G401 (cell line): ENCODE measurements around the gene PRKCA. TPM values are rescaled to one million over a fixed set of nuclear protein-coding genes. Genes with fewer than 3 reads are reported as not detected.

Source experiments
- DNase-seq: peaks from one replicate; pipeline ENCODE4 v3.0.0-alpha.2; 2015; ENCODE audit warnings: low spot score
- in situ Hi-C: cut with HindIII; loops from 2 replicates; pipeline ENCODE4 v1.10.0; 2016; ENCODE audit warnings: low sequenced_read_pairs, mixed read lengths
- total RNA-seq: library from RNA; depleted of rRNA; stranded (reverse); fragments of >200 nt; shearing (Covaris generic); gene quantifications from 2 replicates; pipeline ENCODE4 v1.2.3, GENCODE V29; 2014

The PRKCA gene
- total RNA-seq, 1 experiment from 2014 or later, result 44.7 TPM

DNA sequence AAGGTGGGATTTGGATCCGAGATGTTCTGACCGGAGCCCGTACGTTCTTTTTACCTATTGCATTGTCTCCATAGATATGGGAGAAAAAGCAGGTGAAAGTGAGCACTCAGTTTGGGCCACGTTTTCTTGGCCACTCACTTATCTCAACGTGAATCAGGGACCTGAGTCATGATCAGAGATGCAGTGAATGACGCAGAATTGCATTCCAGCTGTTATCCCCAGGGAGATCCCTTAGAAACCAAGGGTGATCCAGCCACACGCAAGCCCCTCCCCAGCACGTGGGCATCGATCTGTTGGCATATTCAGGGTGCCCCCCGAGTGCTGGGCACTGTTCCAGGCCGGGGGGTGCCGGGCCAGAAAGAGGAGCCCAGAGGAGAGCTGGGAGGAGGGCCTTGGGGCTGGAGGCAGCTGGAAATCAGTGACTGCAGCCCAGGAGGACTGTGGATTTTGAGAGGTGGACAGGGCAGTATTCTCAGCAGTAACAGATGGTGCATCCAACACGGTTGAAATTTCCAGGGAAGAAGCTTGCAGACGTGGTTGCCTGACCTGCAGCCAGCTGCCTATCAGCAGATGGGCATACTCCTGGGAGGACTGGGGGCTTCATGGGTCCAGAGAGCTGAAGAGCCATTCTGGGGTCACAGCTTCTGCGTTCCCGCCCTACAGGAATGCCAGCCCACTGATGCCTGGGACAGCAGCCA lies 445.3 kb downstream of the PRKCA start:
- no peak for DNase-seq
- in situ Hi-C loops, result no loop called here

DNA sequence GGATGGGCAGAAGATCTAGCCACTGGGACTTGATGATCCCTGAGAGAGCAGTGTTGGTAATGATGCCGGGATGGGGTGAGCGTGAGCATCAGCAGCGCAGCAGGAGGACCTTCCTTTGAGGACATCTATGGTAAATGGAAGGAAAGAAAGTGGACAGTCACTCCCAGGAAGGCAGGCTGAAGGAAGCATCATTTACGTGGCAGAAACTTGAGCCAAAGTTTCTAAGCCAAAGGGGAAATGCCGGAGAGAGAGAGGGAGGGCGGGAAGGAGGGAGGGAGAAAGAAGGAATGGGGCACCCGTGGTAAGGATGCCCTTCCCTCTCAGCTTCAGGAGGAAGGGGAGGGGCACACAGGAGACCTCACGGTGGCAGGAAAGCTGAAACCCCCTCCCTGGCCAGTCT lies 446.2 kb downstream of the PRKCA start:
- in situ Hi-C loops, result no loop called here
- no peak for DNase-seq

DNA sequence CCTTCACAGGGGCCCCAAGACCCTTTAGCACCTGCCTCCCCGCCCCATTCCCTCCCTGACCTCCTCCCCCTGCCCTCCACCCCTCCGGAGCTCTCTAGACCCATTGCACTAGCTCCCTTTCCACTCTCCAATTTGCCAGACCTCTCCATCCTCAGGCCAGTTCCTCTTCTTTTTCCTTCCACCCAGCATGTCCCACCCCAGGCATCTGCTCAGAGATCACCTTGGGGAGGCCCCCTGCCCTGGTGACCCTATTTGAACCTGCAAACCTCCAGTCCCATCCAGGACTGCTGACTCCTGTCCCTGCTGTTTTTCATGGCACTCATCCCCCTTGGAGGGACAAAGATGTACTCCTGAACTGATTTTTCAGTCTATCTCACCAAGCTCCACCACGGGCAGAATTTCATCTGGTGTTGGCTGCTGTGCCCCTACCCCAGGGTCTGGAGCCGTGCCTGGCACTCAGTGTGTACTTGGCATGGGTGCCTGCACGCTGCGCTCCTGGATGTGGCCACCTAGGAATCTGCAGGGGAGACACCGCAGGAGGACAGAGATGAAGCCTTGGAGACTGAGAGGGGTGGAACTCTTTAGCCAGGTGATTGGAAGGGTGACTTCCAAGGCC lies 446.9 kb downstream of the PRKCA start:
- in situ Hi-C loops, result no loop called here
- DNase-seq, result no peak

DNA sequence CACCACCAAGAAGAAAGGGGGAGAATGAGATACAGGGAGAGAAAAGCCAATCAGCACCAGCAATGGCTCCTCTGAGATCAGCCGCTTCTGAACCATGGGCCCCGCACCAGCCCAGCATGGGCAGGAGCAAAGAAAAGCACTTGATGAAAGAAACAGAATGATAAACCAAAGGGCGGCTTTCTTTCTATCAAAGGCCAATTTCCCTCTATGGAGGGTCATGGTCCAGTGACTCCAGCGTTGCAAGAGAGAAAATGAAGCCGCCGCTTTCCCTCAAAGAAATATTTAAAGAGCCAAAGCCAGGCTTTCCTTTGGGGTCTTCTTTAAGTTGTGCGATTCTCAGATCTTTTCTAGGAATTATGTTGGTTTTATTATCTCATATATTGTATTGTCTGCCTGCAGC lies 447.7 kb downstream of the PRKCA start:
- in situ Hi-C loops, result no loop called here
- no peak for DNase-seq

GRCh38 chr17:66750781-66751543 lies 448.5 kb downstream of the PRKCA start:
- in situ Hi-C loops, result no loop called here
- no peak for DNase-seq

- in situ Hi-C loops, result no loop called here
Measured at GRCh38 chr17:66751771-66752170, 449.4 kb downstream of the PRKCA start.

DNA sequence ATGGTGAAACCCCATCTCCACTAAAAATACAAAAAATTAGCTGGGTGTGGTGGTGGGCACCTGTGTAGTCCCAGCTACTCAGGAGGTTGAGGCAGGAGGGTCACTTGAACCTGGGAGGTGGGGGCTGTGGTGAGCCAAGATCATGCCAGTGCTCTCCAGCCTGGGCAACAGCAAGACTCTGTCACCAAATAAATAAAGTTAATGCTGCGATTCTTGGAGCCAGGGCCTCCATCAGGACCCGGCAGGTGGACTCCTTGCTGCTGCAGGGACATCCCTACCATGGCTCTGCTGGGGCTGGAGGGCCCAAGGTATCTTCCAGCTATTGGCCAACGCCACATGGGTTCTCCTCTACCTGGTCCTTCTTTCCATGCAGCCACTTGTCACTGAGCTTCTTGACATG lies 450.0 kb downstream of the PRKCA start:
- DNase-seq, result no peak
- in situ Hi-C loops, result no loop called here

More at GRCh38 chr17:66751771-66752170, 449.4 kb downstream of the PRKCA start:
- DNase-seq, result no peak

DNA sequence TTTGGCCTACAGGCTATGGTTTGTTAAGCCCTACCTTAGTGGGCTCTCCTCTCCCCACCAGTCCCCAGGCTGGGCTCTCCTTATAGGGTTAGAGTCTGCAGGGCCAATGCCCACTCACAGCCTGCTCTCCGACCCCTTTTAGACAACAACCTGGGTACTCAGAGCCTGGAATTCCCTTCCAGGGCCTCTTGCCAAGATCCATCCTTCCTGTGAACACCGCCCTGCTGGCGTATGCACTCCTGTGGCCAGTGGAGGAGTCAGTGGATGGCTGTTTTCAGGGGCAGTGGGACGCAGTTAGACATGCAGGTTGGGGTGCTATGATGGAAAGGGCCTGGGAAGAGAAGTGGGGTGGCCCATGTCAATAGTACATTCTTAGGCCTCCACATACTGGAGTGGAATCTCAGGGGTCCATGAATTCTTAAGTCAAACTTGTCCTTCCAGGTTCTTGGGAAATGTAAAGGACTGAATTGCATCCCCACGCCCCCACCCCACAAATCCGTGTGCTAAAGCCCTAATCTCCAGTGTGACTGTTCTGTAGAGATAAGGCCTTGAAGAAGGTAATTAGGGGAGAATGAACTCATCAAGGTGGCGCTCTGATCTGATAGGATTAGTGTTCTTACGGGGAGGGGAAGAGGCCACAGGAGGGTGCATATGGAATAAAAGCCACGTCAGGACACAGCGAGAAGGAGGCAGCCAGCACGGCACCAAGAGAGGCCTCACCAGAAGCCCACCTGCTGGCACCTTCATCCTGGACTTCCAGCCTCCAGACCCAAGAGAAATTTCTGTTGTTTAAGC lies 450.9 kb downstream of the PRKCA start:
- DNase-seq, result no peak
- in situ Hi-C loops, result no loop called here

DNA sequence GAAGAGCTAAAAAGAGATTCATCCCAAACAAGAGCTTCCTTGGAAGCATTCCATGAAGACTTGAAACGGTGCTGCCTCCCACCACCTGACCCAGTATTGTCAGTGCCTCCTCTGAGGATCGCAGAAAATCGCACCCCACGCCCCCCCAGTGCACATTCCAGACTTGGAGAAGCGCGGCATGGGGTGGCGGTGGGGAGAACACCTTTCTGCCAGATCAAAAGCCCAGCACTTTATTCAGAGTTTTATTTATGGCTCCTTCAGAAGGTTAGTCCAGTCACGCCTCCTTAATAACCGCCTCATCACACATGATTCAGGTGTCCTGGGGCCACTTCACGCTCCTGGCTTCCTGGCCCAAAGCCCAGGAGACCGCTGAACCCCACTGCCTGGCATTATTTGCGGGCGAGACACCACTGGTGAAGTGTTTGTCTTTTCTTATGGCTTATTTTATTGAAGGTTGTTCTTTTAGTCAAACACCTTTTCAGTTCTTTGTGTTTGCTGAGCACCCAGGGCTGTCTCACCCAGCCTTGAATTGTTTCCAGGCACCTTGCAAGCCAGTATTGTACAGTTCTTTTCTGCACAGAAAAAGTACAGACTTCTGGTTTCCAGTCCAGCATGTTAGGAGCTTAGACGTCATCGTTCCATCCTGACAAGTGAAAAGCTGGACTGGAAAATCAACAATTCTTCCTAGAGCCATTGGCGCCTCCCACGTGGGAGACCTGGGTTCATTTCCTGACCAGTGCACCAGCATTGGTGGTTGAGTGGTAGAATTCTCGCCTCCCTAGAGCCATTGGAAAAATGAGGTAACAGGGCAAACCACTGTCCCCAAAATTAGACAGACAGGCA lies 452.9 kb downstream of the PRKCA start:
- in situ Hi-C loops, result no loop called here
- DNase-seq, result no peak

- in situ Hi-C loops, result no loop called here
- DNase-seq, result no peak
Measured at GRCh38 chr17:66755944-66756290, 453.5 kb downstream of the PRKCA start.

DNA sequence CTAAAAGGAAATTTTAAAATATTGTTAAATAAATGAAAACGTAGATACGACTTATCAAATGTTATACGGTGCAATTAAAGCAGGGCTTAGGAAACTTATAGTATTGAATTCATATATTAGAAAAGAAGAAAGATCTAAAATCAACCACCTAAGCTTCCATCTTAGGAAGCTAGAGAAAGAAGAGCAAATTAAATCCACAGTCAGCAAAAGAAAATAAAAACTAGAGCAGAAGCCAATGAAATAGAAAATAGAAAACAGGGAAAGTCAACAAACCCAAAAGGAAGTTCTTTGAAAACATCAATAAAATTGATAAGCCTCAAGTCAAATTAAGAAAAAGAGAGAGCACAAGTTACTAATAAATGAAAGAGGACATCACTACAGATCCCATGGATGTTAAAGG lies 457.9 kb downstream of the PRKCA start:
- DNase-seq, result no peak
- in situ Hi-C loops, result no loop called here

DNA sequence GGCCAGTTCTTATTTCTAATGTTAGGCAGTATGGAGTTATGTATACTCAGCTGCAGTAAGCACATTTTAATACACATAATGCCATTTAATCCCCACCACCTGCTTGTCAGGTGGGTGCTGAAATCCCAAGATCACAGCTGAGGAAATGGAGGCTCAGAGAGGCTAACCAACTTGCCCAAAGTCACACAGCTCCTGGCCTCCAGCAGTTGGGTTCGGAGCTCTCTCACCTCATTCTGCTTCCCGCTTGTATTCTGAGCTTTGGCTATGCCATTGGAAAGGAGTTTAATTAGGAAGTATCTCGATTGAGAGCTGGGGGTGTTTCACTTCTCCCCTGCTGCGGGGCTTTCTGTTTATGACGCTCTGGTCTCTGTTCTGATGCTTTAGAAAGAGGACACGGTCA lies 459.9 kb downstream of the PRKCA start:
- no peak for DNase-seq
- in situ Hi-C loops, result no loop called here

- in situ Hi-C loops, result no loop called here
- DNase-seq, result no peak
Measured at GRCh38 chr17:66763056-66763455, 460.6 kb downstream of the PRKCA start.

- in situ Hi-C loops, result no loop called here
Measured at GRCh38 chr17:66764506-66764905, 462.1 kb downstream of the PRKCA start.

DNA sequence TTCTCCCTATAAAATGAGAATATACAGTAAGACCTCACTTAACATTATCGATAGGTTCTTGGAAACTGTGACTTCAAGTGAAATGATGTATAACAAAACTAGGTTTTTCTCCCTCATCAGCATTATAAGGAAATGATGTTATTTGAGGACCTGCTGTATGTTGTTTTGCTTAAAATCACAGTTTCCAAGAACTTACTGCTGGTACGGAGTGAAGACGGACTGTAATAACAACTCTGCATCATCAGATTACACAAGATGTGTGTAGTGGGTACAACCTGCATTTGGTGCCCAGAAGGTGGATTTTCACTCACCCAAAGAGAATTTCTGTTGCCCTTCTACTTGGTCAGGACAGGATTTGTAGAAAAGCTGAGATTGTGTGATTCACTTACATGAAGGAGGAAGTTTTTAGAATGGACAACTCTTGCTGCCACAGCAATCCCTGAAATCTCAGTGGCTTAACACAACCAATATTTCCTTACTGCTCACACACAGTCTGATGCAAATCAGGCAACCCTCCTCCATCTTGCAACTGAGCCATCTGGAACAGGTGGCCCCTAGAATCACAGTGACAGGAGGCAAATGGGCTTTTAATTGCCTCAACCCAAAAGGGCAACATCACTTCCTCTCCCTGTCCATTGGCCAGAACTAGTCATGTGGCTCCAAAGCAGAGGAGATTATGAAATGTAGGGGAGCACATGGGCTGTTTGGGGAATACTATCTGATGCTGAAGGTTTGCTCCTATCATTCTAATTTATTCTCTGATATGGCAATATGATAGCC lies 464.9 kb downstream of the PRKCA start:
- no peak for DNase-seq
- in situ Hi-C loops, result no loop called here

More at GRCh38 chr17:66764506-66764905, 462.1 kb downstream of the PRKCA start:
- no peak for DNase-seq

GRCh38 chr17:66769911-66770310 lies 467.5 kb downstream of the PRKCA start:
- DNase-seq, result no peak
- in situ Hi-C loops, result no loop called here

DNA sequence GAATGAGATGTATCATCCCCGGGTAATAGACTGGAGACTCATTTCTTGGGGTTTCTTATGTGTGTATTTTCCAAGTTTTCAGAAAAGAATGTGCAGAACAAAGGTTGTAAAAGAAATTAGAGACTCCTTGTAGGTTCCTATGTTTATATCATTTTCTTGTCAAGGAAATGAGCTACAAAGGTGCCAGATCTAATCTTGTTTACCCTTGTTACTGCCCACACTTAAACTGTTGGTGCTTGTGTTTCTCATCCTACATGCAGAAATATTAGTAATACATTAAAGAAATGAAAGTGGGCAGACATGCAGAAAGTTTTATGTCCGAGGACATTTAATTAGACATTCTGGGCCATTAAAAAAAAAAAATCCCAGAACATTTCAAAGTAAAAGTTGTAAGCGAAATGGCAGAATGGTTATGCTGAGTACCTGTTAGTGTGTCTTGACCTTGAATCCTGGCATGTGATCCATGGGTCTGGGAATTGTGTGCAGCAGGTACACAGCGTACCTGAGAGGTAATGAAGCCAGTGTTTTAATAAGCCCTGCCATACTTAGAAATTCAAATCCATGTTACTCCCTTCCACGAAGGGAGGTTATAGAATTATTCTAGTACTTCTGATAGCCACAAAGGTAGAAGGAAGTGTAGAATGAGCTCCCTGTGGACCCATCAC lies 469.9 kb downstream of the PRKCA start:
- DNase-seq, result no peak

GRCh38 chr17:66775271-66775670 lies 472.9 kb downstream of the PRKCA start:
- DNase-seq, result no peak
- in situ Hi-C loops, result no loop called here

More for the DNA sequence above, 469.9 kb downstream of the PRKCA start:
- in situ Hi-C loops, result no loop called here
